Midbrain (tissue), 1 donor: ENCODE measurements around the gene MMD2.
"Not testable (repeated sequence)": the region's sequence is repeated elsewhere in the genome, so short reads cannot be mapped to it uniquely, and the experiment has no call there.

Experiments
- DNase-seq: peaks from one replicate; lab custom pipeline; 2025; lab: John Stamatoyannopoulos, UW

The MMD2 gene

DNA sequence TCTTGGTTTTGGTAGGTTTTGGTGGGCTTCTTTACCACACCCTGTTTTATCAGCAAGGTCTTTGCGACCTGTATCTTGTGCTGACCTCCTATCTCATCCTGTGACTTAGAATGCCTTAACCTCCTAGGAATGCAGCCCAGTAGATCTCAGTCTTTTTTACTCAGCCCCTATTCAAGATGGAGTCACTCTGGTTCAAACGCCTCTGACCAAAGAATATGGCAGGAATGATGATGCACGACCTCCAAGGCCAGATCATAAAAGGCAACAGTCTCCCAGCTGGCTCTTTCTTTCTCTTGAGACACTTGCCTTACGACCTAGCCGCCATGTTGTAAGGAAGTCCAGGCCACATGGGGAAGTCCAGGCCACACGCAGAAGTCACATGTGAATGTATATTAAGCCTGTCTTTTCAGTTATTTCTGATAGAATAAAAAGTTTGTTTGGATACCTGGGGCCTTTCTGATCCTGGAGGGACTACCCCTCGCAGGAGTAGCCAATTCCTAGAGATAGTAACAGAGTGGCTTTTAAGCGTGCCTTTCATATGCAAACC lies 65.0 kb downstream of the MMD2 start:
- no peak for DNase-seq

GRCh38 chr7:4893188-4893587 lies 65.8 kb downstream of the MMD2 start:
- not testable (repeated sequence) for DNase-seq

DNA sequence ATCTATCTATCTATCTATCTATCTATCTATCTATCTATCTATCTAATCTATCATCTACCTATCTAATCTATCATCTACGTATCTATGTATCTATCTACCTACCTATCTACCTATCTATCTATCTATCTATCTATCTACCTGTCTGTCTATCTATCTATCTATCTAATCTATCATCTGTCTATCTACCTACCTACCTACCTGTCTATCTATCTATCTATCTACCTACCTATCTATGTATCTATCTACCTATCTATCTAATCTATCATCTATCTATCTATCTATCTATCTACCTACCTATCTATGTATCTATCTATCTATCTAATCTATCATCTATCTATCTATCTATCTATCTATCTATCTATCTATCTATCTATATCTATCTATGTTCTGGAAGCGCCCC lies 67.5 kb downstream of the MMD2 start:
- not testable (repeated sequence) for DNase-seq

DNA sequence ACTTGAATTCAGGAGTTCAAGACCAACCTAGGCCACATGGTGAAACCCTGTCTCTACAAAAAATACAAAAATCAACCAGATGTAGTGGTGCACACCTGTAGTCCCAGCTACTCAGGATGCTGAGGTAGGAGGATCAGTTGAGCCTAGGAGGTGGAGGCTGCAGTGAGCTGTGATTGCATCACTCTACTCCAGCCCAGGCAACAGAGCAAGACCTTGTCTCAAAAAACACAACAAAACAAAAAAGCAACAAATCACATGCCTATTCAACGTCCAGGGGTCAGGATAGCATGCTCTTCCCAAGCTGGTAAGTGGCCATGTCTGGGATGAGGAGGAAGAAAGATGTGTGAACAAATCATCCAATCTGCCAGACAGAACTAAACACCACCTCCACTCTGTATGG lies 69.3 kb downstream of the MMD2 start:
- no peak for DNase-seq

- no peak for DNase-seq
Observed at GRCh38 chr7:4888161-4888560, 70.8 kb downstream of the MMD2 start.

DNA sequence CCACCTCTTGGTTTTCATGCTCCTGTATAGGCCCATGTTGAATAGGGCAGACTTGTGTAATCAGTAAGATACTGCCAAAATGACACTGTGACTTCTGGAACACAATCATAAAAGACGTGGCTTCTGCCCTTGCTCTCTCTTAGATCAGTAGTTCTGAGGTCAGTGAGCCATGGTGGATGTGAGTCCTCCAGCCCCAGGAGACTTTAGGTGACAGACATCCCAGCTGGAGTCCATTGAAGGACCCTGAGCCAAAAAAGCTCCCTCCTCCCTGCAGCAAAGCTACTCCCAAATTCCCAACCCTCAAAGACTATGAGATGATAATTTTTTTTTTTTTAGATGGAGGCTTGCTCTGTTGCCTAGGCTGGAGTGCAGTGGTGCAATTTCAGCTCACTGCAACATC lies 72.3 kb downstream of the MMD2 start:
- DNase-seq: no peak

DNA sequence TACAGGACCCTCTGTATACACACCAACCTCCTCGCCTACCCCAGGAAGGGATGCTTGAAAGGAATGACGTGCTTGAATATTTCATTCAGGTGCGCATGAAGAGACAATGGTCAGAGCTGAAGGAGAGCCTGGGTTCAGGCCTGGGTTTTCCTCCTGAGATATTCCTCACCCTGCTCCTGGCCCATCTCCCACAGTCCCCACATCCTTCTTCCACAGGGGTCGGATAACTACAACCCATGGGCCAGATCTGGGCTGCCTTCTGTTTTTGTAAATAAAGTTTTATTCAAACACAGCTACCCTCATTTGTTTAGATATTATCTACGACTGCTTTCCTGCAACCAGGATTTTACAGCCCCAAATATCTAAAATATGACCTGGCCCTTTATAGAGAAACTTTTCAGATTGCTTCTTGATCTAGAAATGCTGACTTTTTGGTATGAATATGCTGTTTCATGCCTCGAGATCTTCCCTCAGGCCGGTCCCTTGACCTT lies 73.6 kb downstream of the MMD2 start:
- DNase-seq: no peak

- DNase-seq: no peak
Observed at GRCh38 chr7:4884164-4884563, 74.8 kb downstream of the MMD2 start.

GRCh38 chr7:4883372-4884144 lies 75.4 kb downstream of the MMD2 start, which contains the start of gene RADIL:
Gene RADIL, minus strand, starts transcription at chr7:4883716. Its CDS starts 5,577 bp downstream, at chr7:4878139.
- DNase-seq: peak; percentile 92

DNA sequence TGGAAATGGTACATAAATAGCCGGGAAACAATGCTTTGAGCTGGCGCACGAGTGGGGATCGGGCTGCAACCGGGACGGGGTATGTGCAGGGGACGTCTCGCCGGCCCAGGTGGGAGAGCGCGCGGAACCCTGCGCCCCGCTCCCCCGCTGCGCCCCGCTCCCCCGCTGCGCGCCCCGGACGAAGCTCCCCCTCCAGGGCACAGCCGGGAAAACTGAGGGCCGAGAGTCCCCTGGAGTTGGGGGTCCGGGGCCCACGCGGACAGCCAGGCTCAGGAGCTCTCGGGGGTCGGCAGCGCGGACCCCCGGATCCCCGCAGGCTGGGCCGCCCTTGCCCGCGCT lies 76.0 kb downstream of the MMD2 start:
- no peak for DNase-seq

DNA sequence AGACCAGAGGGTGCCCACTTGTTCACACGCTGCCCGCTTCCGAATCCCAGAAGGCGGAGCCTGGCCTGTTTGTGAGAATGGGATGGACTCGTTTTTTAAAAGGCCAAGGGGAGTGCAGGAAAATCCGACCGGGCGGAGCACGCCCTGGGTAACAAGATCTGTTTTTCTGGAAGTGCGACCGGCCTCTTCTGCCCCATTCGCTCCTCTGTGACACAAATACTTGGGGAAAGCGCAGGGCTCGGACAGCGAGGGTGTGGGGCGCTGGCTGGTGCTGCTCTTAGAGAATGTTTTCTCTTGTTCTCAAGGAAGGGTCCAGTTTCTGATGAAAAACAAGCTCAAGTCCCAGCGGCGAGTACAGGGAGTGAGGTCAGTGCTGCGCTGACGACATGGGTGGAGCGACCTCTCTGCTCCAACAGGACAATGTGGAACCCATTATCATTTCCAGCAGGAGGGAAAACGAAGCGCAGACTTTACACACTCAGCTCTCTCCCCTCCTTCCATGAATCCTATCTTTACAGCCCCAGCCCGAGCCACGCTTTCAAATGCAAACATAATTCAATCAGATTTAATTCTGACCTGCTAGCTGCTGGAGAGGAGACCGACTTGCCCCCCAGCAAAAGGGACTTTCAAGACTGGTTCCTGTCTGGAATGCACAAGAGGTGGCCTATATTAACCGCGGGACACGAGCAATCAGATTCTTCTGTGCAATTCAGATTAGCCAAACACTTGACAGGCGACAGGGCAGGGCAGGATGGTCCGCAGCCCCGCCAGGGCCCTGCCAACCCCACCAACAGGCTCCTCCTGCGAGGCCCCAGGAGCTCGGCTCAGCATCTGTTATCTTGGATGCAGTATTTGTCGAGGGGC lies 76.6 kb downstream of the MMD2 start:
- peak; percentile 51 for DNase-seq

- no peak for DNase-seq
Observed at GRCh38 chr7:4880218-4880617, 78.8 kb downstream of the MMD2 start.

DNA sequence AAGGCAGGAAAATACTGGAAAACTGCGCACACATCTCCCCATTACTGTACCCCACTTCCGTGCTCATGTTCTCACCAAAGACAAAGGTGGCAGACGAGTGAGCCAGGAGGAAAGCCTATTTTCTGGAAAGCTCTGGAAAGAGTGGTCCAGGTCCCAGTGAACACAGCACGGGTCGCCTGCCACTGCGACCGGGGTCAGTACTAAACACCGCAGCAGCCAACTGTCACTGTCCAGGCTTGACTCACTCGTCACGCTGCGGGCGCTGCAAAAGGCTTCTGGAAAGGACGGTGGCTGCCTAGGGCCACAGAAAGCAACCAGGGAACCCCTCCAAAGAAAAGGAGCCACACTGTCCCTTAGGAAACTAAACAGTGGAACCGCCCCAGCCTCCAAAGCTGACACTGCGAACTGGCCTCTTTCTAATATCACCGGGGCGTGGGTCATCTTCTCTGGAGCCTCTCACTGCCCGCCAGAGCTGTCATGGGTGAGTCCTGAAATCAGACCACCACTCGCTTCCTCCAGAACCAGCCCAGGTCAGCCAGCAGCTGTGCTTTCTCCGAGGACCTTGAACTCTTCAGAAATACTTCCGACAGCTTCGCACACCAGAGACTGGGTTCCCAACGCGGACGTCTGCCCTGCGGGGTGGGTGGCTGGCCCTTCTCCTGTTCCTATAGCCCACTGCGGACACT lies 79.4 kb downstream of the MMD2 start:
- peak; percentile 9 for DNase-seq

DNA sequence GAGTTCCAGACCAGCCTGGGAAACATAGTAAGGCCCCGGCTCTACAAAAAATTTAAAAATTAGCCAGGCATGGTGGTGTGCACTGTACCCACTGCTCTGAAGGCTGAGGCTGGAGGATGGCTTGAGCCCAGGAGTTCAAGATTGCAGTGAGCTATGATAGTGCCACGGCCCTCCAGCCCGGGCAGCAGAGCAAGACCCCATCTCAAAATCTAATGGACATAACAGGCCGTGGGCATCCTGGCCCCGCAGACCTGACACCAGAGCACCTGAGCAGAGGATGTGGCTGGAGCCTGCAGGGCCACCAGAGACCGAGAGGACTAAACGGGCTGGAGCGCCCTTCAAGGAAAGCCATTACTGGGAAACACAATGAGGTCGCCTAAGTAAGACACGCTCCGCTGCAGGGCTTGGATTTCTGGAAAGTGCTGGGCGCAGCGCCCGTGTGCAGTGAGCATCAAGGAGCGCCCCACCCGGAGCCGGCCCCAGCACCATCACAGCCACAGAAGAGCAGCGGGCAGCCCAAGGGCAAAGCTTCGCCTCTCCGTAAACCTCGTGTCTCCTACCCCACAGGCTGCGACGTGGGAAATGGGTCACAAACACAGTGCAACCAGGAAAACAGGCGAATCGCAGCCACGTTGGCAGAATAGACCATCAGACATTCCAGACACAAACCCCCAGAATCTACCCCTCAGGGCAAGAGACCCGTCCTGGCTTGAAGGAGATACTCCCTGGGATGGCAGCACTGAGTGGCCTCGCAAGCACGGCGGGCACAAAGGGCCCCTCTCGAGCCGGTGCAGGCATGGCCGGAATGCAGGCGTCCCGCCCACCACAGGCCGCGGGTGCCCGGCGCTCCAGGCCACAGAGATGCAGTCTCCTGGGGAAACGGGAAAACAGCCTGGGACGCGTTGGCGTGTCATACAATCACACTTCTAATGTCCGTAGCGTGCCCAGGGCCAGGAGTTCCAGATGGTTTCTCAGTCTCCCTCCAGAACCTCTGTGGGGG lies 80.4 kb downstream of the MMD2 start:
- DNase-seq: no peak

DNA sequence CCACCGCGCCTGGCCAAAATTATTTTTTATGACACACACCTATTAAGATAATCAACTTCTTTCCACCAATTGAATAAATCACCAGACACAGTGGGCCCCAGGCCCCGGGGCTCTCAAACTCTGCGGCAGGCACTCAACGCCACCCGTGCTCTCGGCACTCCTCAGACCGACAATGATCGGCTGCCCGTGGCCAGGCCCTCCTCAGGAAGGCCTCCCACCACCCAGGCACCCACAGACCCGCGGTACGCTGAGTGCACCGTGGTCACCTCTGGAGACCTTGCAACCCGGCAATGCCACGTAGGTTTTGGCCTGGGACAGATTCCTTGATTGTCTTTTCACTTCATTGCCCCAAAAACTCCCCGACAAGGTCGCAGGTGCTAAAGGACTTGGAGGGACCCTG lies 82.4 kb downstream of the MMD2 start:
- DNase-seq: no peak

DNA sequence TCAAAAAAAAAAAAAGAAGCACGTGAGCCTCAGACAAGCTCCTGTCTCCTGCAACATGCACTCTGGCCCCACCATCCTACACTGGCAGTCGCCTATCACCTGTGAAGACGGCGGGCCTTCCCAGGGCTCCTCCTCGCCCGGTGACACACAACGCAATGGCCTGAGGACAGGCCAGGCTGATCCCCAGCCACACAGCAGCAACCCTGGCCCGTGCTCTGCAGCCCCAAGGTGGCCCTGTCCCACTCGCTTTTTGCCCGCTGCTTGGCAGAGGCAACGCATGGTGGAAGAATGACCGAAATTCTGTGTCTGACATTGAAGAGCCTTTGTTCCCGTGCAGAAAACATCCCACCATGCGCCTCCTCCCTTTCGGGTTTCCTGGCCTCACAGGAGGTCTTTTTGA lies 83.6 kb downstream of the MMD2 start:
- no peak for DNase-seq

DNA sequence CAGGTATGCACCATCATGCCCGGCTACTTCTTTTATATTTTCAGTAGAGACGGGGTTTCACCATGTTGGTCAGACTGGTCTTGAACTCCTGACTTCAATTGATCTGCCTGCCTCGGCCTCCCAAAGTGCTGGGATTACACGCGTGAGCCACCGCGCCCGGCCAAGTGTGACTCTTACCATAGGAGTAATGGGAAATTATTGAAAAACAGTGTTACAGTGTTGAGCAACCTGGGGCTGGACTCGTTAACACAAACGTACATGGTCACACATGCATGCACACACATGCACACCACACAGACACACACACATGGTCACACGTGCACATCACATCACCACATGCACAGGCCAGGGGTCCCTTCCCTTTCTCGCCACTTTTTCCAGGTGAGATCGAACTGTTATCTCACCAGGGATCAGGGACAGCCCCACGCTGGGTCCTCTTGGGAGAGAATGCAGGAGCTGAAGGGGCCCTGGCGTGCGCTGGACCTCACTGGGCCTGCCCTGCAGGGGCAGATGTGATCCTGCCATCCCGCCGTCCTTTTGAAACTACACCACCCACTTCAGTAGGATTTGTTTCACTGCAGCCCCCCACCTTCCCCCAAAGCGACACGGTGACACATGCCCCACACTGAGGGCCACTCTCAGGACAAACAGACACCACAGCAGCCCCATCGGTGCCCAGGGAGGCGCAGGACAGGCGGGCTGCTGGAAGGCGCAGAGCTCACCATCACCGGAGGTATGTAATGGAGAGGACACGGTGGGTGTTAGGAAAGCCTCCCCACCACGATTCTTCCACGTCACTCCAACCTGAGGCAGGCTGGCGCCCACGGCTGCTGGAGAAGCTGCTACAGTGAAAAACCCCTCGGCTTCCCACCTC lies 85.7 kb downstream of the MMD2 start:
- no peak for DNase-seq

GRCh38 chr7:4871930-4872675 lies 86.9 kb downstream of the MMD2 start:
- DNase-seq: no peak

DNA sequence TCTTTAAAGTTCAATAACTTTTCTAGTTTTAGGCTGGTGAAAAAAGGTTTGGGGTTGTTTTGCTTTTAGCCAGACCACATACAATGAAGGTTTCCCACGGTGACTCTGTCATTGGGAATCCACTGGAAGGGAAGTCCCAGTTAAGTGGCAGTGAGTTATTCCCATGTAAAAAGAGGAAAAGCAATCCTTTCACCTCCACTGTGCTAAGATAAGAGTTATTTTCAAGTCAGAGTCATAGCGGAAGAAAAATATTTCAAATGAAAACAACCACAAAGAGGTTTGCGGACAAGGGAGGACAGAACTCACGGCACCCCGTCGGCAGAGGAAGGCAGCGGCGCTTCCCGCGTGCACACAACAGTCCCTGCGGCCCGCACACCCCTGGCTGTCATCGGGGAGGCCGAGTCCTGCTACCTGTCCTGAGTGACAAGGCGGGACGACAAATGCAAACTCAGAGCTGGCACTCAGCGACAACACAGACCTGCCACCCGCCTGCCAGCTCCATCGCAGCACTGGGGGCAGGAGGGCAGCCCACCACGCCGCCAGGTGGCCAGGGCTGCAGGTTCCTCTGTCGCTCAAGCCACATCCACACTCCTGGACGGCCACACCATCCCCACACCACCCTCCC lies 87.8 kb downstream of the MMD2 start:
- no peak for DNase-seq
